NT2/D1 (cell line): ENCODE data around the gene ZBTB43.

ENCODE experiments used
- SUZ12 ChIP-seq: IDR thresholded peaks from 2 replicates; pipeline ENCODE4 v1.6.1; 2011; ENCODE audit not compliant: insufficient read length, insufficient read depth; ENCODE audit errors: extremely low read depth
- YY1 ChIP-seq: IDR thresholded peaks from 2 replicates; pipeline ENCODE4 v1.6.1; 2011; ENCODE audit not compliant: insufficient read length, insufficient read depth
- ZNF274 ChIP-seq: IDR thresholded peaks from 2 replicates; pipeline ENCODE4 v1.6.1; 2011; ENCODE audit warnings: mild to moderate bottlenecking, low read depth, low read length

GRCh38 chr9:126838895-126839294 lies 34.1 kb downstream of the ZBTB43 start:
- TF ChIP-seq YY1: no peak
- TF ChIP-seq SUZ12: no peak
- TF ChIP-seq ZNF274: no peak
